ENCODE results near the gene STX17. TPM values are rescaled to one million over a fixed set of nuclear protein-coding genes. Genes with fewer than 3 reads are reported as not detected.
A peak's percentile ranks its signal among the peaks of the same experiment; 100 is the strongest.

Gene STX17
- total and polyA plus RNA-seq, 2 of the 13 experiments (the other 11 are each of a cell fraction or from before 2014, with no cell fraction given): 8.3 to 25.7 TPM

DNA sequence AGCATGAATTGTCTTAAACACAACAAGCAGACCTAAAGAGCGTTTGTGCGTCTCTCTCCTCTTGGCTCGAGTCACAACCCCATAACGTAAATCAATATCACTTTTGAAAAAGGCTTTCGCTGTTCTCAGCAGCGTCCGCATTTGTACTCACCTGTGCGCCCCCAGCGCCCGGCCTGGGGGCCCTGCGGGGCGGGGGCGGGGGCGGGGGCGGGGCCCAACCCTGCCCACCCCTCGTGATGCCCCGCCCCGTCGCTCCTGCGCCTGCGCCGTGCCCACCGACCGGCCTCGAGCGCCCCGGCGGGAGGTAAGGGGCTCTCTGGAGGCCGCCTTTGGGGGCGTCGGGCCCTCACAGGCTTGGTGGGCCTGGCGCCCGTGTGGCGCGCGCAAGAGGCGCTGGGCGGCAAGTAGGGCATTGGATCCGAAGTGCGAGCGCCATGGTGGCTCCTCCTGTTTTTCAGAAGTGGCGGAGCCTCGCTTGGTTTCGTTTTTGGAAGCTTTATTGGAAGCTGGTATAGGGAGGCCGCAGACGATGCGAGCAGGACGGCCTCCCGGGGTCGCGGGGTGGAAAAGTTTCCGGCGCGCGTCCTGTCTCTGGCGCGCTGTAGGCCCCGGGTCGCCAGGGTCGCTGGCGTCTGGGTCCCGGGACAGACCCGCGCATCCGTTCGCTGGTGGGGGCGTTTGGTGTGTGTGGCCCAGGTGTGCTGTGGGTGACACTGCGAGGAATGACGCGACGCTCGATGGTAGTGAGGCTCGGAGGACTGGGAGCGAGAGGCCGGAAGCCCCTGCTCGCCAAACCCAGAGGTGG, at the start of gene STX17 (continued):
- TF ChIP-seq MIER3 (CRISPR knock-in tag; IDR thresholded peaks at IDR 0.05; ENCODE audit: borderline replicate concordance) (peak; percentile 44; the same call in 1 of the 2 replicates), TGIF2 (CRISPR knock-in tag; IDR thresholded peaks at IDR 0.05) (peak; percentile 71), NFRKB (IDR thresholded peaks at IDR 0.05) (no peak), BORCS8-MEF2B (CRISPR knock-in tag; IDR thresholded peaks at IDR 0.05) (peak; percentile 80), MAFG (CRISPR knock-in tag; IDR thresholded peaks at IDR 0.05) (no peak), CHD4 (IDR thresholded peaks at IDR 0.05; ENCODE audit: borderline replicate concordance, low read length) (no peak), ZNF441 (CRISPR knock-in tag; IDR thresholded peaks at IDR 0.05; ENCODE audit: borderline replicate concordance) (no peak), ZNF749 (CRISPR knock-in tag; IDR thresholded peaks at IDR 0.05; ENCODE audit: borderline replicate concordance) (0 out of 2 replicates have a peak, but pooled peaks have one; percentile 47)
- TF ChIP-seq, protein P1, sequence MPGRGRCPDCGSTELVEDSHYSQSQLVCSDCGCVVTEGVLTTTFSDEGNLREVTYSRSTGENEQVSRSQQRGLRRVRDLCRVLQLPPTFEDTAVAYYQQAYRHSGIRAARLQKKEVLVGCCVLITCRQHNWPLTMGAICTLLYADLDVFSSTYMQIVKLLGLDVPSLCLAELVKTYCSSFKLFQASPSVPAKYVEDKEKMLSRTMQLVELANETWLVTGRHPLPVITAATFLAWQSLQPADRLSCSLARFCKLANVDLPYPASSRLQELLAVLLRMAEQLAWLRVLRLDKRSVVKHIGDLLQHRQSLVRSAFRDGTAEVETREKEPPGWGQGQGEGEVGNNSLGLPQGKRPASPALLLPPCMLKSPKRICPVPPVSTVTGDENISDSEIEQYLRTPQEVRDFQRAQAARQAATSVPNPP (CRISPR knock-in tag; IDR thresholded peaks at IDR 0.05): 0 out of 2 replicates have a peak, but pooled peaks have one; percentile 19
- TF ChIP-seq, protein P2, sequence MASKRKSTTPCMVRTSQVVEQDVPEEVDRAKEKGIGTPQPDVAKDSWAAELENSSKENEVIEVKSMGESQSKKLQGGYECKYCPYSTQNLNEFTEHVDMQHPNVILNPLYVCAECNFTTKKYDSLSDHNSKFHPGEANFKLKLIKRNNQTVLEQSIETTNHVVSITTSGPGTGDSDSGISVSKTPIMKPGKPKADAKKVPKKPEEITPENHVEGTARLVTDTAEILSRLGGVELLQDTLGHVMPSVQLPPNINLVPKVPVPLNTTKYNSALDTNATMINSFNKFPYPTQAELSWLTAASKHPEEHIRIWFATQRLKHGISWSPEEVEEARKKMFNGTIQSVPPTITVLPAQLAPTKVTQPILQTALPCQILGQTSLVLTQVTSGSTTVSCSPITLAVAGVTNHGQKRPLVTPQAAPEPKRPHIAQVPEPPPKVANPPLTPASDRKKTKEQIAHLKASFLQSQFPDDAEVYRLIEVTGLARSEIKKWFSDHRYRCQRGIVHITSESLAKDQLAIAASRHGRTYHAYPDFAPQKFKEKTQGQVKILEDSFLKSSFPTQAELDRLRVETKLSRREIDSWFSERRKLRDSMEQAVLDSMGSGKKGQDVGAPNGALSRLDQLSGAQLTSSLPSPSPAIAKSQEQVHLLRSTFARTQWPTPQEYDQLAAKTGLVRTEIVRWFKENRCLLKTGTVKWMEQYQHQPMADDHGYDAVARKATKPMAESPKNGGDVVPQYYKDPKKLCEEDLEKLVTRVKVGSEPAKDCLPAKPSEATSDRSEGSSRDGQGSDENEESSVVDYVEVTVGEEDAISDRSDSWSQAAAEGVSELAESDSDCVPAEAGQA (IDR thresholded peaks at IDR 0.05; ENCODE audit: low read depth): no peak
- TF ChIP-seq, protein P2 (CRISPR knock-in tag; IDR thresholded peaks at IDR 0.05; ENCODE audit: borderline replicate concordance): 0 out of 2 replicates have a peak, but pooled peaks have one; percentile 36
- TF ChIP-seq, protein P3, sequence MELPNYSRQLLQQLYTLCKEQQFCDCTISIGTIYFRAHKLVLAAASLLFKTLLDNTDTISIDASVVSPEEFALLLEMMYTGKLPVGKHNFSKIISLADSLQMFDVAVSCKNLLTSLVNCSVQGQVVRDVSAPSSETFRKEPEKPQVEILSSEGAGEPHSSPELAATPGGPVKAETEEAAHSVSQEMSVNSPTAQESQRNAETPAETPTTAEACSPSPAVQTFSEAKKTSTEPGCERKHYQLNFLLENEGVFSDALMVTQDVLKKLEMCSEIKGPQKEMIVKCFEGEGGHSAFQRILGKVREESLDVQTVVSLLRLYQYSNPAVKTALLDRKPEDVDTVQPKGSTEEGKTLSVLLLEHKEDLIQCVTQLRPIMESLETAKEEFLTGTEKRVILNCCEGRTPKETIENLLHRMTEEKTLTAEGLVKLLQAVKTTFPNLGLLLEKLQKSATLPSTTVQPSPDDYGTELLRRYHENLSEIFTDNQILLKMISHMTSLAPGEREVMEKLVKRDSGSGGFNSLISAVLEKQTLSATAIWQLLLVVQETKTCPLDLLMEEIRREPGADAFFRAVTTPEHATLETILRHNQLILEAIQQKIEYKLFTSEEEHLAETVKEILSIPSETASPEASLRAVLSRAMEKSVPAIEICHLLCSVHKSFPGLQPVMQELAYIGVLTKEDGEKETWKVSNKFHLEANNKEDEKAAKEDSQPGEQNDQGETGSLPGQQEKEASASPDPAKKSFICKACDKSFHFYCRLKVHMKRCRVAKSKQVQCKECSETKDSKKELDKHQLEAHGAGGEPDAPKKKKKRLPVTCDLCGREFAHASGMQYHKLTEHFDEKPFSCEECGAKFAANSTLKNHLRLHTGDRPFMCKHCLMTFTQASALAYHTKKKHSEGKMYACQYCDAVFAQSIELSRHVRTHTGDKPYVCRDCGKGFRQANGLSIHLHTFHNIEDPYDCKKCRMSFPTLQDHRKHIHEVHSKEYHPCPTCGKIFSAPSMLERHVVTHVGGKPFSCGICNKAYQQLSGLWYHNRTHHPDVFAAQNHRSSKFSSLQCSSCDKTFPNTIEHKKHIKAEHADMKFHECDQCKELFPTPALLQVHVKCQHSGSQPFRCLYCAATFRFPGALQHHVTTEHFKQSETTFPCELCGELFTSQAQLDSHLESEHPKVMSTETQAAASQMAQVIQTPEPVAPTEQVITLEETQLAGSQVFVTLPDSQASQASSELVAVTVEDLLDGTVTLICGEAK (IDR thresholded peaks at IDR 0.05): no peak
- TF ChIP-seq, protein P3 (CRISPR knock-in tag; IDR thresholded peaks at IDR 0.05): peak; percentile 90

All from HepG2 (cell line).